SU-DHL-6 (cell line): ENCODE measurements around the gene INTS6.

ENCODE experiments used
- H2AFZ ChIP-seq: fragments of 200-600 bp; sonication (generic); 2 replicates; pipeline ENCODE4 v1.6.1; 2014; ENCODE audit warnings: low read depth, mild to moderate bottlenecking, moderate library complexity, mixed read lengths, antibody characterized with exemption, low read length; ENCODE audit not compliant: severe bottlenecking
- H3F3A ChIP-seq: fragments of 200-600 bp; shearing (Covaris generic); 2 replicates; pipeline ENCODE4 v1.6.0; 2016; ENCODE audit warnings: antibody characterized with exemption, mild to moderate bottlenecking; ENCODE audit not compliant: insufficient read depth
- H3K27ac ChIP-seq: fragments of 200-600 bp; sonication (generic); 2 replicates; pipeline ENCODE4 v1.5.1; 2016; ENCODE audit warnings: low read depth, mild to moderate bottlenecking, low read length, moderate library complexity, mixed read lengths
- H3K27me3 ChIP-seq: fragments of 200-600 bp; sonication (generic), shearing (Covaris generic); 2 replicates; pipeline ENCODE4 v1.6.0; 2014; ENCODE audit warnings: mild to moderate bottlenecking, low read length
- H3K36me3 ChIP-seq: fragments of 200-600 bp; sonication (generic); 2 replicates; pipeline ENCODE4 v1.6.1; 2014; ENCODE audit warnings: mild to moderate bottlenecking, low read length, mixed read lengths
- H3K4me2 ChIP-seq: fragments of 300-600, 200-600 bp; shearing (Covaris generic), sonication (generic); 2 replicates; pipeline ENCODE4 v1.6.0; 2014; ENCODE audit warnings: low read length, low read depth, mild to moderate bottlenecking; ENCODE audit not compliant: poor library complexity, severe bottlenecking
- H3K4me3 ChIP-seq: fragments of 200-600 bp; sonication (generic); 2 replicates; pipeline ENCODE4 v1.5.1; 2014; ENCODE audit warnings: antibody characterized with exemption, low read length, mild to moderate bottlenecking, mixed read lengths; ENCODE audit not compliant: insufficient read depth, poor library complexity, severe bottlenecking
- H3K79me2 ChIP-seq: fragments of 200-600 bp; sonication (generic); 2 replicates; pipeline ENCODE4 v1.6.1; 2014; ENCODE audit warnings: mild to moderate bottlenecking, low read length, moderate library complexity; ENCODE audit not compliant: insufficient read depth
- H3K9ac ChIP-seq: fragments of 200-600 bp; sonication (generic); 2 replicates; pipeline ENCODE4 v1.7.0; 2014; ENCODE audit warnings: mild to moderate bottlenecking, low read length
- H3K9me2 ChIP-seq: fragments of 200-600 bp; sonication (generic); replicated peaks from 2 replicates; pipeline ENCODE4 v1.6.1; 2014; ENCODE audit warnings: low read length; ENCODE audit not compliant: insufficient read depth
- H3K9me3 ChIP-seq: fragments of 200-600 bp; sonication (generic); 2 replicates; pipeline ENCODE4 v1.6.1; 2014; ENCODE audit warnings: low read length, mixed read lengths; ENCODE audit not compliant: insufficient read depth
- H4K20me1 ChIP-seq: fragments of 200-600 bp; sonication (generic); 2 replicates; pipeline ENCODE4 v1.6.1; 2014; ENCODE audit warnings: low read depth, mild to moderate bottlenecking, antibody characterized with exemption, low read length, moderate library complexity, mixed read lengths
- EZH2phosphoT487 ChIP-seq: fragments of 200-600 bp; sonication (generic), shearing (Covaris generic); conservative IDR thresholded peaks from 2 replicates; pipeline ENCODE4 v1.6.1; 2018; ENCODE audit warnings: mild to moderate bottlenecking, antibody characterized with exemption, low read length, moderate library complexity, mixed read lengths
- TF ChIP-seq, protein P1 (sequence below): fragments of 200-600 bp; sonication (generic); IDR thresholded peaks from one replicate; pipeline ENCODE4 v1.5.1; 2017; ENCODE audit warnings: antibody characterized with exemption, mild to moderate bottlenecking, low read length, moderate library complexity; ENCODE audit not compliant: insufficient read depth, poor library complexity, severe bottlenecking

The INTS6 gene

DNA sequence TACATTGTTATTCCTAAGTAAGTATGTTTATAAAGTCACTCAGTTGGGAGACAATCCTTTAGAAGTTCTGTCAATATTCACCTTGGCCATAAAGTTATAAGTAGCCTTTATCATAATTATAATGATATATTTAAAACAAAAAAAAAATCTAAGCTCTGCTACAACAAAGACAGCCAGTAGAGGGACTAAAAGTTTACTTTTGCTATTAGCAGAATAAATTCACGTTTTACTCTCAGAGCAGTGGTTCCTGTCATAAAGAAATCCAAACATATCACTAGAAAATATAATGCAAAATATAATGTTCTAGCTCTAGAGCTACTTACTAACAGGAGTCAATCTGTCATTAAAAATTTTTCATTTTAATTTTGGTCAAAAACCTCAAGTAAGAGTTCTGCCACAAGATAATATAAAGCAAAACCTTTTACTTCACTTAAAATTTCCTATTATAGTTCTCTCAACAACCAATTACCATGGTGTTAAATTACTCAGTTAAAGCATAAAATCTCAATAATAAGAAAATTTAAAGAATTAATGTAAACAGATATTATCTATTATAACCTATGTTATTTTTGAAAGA lies 17.7 kb downstream of the INTS6 start:
- peaks cover 19% of the 10 kb centered on the region for H3K79me2 ChIP-seq
- peaks cover 21% of the 10 kb centered on the region; the same call in 1 of the 2 replicates for H3K36me3 ChIP-seq

DNA sequence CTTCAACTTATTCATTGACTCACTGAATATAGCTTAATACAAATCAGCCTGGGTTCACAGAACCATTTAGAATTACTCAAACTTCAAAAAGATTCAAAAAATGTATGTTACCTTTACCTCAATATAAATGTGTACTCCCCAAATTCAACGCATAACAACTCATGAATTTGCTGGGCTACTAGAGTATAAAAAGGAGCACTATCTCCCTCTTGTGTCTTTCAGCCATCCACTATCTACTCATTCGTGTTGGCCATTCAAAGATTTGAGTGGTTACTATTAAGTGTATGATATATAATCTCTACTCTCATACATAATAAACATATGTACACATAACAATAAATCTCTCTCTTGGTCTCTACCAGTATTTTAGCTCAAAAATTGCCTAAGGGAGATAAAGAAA lies 20.3 kb downstream of the INTS6 start:
- H3K36me3 ChIP-seq, result peaks cover 32% of the 10 kb centered on the region; the same call in 1 of the 2 replicates

More for the DNA sequence above, 17.7 kb downstream of the INTS6 start:
- Histone ChIP-seq H3K9me2 (no peaks in the 10 kb centered on the region), H3K9me3 (no peaks in the 10 kb centered on the region), H4K20me1 (0 out of 2 replicates have a peak, but pooled peaks cover 3% of the 10 kb centered on the region), H3K27ac (no peak overlapping the region), H3K4me3 (no peak overlapping the region), H3F3A (peaks cover 21% of the 10 kb centered on the region), H3K4me2 (no peak overlapping the region), H3K27me3 (no peaks in the 10 kb centered on the region), H2AFZ (no peak overlapping the region), H3K9ac (no peak overlapping the region)
- TF ChIP-seq, protein P1, sequence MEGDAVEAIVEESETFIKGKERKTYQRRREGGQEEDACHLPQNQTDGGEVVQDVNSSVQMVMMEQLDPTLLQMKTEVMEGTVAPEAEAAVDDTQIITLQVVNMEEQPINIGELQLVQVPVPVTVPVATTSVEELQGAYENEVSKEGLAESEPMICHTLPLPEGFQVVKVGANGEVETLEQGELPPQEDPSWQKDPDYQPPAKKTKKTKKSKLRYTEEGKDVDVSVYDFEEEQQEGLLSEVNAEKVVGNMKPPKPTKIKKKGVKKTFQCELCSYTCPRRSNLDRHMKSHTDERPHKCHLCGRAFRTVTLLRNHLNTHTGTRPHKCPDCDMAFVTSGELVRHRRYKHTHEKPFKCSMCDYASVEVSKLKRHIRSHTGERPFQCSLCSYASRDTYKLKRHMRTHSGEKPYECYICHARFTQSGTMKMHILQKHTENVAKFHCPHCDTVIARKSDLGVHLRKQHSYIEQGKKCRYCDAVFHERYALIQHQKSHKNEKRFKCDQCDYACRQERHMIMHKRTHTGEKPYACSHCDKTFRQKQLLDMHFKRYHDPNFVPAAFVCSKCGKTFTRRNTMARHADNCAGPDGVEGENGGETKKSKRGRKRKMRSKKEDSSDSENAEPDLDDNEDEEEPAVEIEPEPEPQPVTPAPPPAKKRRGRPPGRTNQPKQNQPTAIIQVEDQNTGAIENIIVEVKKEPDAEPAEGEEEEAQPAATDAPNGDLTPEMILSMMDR, result peak; percentile 43
- no peak for TF ChIP-seq EZH2phosphoT487

DNA sequence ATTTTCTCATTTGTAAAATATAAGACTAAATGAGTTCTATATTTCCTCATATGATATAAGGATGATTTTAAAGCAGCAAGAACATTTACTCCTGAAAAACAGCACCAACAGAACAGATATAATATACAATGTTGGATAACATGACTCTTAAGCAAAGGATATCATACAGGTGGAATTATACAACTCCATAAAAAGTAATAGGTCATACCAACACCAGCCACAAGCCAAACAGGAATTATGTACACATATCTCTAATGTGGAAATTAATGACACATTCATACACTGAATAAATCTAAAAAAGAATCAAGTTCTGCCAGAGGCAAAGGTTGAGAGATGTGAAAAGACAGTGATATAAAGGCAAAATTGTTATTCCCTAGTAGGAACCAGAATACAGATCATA lies 25.9 kb downstream of the INTS6 start:
- peaks cover 28% of the 10 kb centered on the region; the same call in 1 of the 2 replicates for H3F3A ChIP-seq
- H3K27me3 ChIP-seq, result no peaks in the 10 kb centered on the region
- no peak overlapping the region for H3K4me3 ChIP-seq
- TF ChIP-seq, protein P1, result no peak
- TF ChIP-seq EZH2phosphoT487, result no peak
- H3K9me3 ChIP-seq, result no peaks in the 10 kb centered on the region
- H2AFZ ChIP-seq, result no peak overlapping the region
- peaks cover 3% of the 10 kb centered on the region; the same call in 1 of the 2 replicates for H4K20me1 ChIP-seq
- H3K4me2 ChIP-seq, result no peak overlapping the region
- peaks cover 24% of the 10 kb centered on the region; the same call in 1 of the 2 replicates for H3K36me3 ChIP-seq
- H3K9me2 ChIP-seq, result no peaks in the 10 kb centered on the region
- no peak overlapping the region for H3K9ac ChIP-seq
- peaks cover 72% of the 10 kb centered on the region for H3K79me2 ChIP-seq
- no peak overlapping the region for H3K27ac ChIP-seq

More for the DNA sequence above, 20.3 kb downstream of the INTS6 start:
- no peak for TF ChIP-seq EZH2phosphoT487
- TF ChIP-seq, protein P1, result no peak
- Histone ChIP-seq H3K4me3 (no peak overlapping the region), H3K9me2 (no peaks in the 10 kb centered on the region), H3K9me3 (no peaks in the 10 kb centered on the region), H3K79me2 (peaks cover 32% of the 10 kb centered on the region), H2AFZ (no peak overlapping the region), H3K4me2 (no peak overlapping the region), H4K20me1 (0 out of 2 replicates have a peak, but pooled peaks cover 3% of the 10 kb centered on the region), H3K9ac (no peak overlapping the region), H3F3A (peaks cover 18% of the 10 kb centered on the region; the same call in 1 of the 2 replicates), H3K27ac (no peak overlapping the region), H3K27me3 (no peaks in the 10 kb centered on the region)
